RWPE1 (cell line): ENCODE measurements around the gene CERS5.

Experiments
- CTCF ChIA-PET: fragments of 350-600 bp; sonication (Branson Sonifier 250); formaldehyde crosslinking; extraction: SDS; loops from one replicate; lab custom pipeline; 2021; lab: Yijun Ruan, JAX
- POLR2A ChIA-PET: fragments of 400-600 bp; formaldehyde crosslinking; extraction: SDS; loops from one replicate; lab custom pipeline; 2020; ENCODE audit warnings: antibody characterized with exemption; ENCODE audit not compliant: low non-redundant PET; lab: Yijun Ruan, JAX
- DNase-seq: peaks from one replicate; pipeline ENCODE4 v3.0.0; 2012; ENCODE audit warnings: low spot score
- H3K27ac ChIP-seq: fragments of 450-650 bp; 2 replicates; pipeline ENCODE4 v1.5.1; 2017
- TF ChIP-seq, protein P1 (sequence below): fragments of 450-650 bp; conservative IDR thresholded peaks from 2 replicates; pipeline ENCODE4 v1.5.1; 2017; ENCODE audit warnings: low read depth, mild to moderate bottlenecking

Gene CERS5, protein sequence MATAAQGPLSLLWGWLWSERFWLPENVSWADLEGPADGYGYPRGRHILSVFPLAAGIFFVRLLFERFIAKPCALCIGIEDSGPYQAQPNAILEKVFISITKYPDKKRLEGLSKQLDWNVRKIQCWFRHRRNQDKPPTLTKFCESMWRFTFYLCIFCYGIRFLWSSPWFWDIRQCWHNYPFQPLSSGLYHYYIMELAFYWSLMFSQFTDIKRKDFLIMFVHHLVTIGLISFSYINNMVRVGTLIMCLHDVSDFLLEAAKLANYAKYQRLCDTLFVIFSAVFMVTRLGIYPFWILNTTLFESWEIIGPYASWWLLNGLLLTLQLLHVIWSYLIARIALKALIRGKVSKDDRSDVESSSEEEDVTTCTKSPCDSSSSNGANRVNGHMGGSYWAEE

DNA sequence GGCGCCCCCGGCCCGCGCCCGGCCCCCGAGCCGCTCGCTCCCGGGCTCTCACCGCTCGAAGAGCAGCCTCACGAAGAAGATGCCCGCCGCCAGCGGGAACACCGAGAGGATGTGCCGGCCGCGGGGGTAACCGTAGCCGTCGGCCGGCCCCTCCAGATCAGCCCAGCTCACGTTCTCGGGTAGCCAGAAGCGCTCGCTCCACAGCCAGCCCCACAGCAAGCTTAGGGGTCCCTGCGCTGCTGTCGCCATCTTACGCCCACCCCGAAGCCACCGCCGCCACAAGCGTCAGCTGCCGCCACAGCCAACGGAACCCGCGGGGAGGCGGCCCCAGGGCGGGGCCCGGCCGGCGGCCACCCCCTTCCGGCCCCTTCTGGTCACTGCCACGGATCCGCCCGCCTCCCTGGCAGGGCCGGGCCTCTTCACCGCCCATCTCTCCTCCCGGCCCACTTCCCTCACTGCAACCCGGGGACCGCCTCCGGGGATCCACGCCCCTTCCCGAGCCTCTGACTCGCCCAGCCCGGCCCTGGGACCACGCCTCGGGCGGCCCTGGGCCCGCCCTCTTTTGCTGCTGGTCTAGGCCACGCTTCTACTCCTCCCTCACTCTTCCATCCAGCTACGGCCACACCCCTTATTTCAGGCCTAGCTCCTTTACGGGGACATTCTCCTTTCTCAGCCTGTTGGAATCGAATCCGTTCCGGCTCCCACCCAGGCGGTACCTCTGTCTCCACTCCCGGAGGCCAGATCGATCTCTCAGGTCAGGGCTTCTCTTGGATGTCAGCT, at the start of gene CERS5:
TSS of gene CERS5 (minus strand) at position 321 of the 780 bp plus-strand sequence. CDS start at position 249, 72 bp downstream.
- TF ChIP-seq, protein P1, sequence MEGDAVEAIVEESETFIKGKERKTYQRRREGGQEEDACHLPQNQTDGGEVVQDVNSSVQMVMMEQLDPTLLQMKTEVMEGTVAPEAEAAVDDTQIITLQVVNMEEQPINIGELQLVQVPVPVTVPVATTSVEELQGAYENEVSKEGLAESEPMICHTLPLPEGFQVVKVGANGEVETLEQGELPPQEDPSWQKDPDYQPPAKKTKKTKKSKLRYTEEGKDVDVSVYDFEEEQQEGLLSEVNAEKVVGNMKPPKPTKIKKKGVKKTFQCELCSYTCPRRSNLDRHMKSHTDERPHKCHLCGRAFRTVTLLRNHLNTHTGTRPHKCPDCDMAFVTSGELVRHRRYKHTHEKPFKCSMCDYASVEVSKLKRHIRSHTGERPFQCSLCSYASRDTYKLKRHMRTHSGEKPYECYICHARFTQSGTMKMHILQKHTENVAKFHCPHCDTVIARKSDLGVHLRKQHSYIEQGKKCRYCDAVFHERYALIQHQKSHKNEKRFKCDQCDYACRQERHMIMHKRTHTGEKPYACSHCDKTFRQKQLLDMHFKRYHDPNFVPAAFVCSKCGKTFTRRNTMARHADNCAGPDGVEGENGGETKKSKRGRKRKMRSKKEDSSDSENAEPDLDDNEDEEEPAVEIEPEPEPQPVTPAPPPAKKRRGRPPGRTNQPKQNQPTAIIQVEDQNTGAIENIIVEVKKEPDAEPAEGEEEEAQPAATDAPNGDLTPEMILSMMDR: no peak
- peak within 1 kb of the TSS; percentile 82 for H3K27ac ChIP-seq
- ChIA-PET CTCF (interaction anchor here (0.6 to 0.8 kb wide), 3 partner anchors 65 to 362 kb away, joined by 3 to 4 read pairs (median 4); no protein-coding TSS in a partner anchor), POLR2A (interaction anchor here (0.5 to 1.1 kb wide), 4 partner anchors 35 to 83 kb away, joined by 3 to 7 read pairs (median 4); no protein-coding TSS in a partner anchor)
- DNase-seq: peak; percentile 98

DNA sequence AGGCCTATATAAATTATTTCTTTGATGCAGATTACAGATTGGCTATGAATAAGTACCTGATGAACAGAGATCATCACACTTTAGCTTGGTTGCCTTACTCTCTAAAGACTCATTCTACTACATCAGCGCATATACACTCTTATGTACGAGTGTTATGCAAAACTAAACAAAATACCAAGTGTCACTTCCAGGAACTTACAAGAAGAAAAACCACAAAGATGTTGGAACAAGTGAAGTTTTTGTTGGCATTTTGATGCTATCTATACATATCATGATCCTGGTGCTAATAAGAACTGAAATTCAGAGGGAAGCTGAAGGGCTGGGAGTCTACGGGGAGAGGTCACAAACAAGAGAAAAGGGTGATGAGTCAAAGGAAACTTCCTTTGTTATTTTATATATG, 47.9 kb upstream of the CERS5 start:
- TF ChIP-seq, protein P1: no peak
- POLR2A ChIA-PET: no interaction called here
- CTCF ChIA-PET: no interaction called here
- no peak for DNase-seq
- peak overlapping the region; percentile 57 for H3K27ac ChIP-seq

DNA sequence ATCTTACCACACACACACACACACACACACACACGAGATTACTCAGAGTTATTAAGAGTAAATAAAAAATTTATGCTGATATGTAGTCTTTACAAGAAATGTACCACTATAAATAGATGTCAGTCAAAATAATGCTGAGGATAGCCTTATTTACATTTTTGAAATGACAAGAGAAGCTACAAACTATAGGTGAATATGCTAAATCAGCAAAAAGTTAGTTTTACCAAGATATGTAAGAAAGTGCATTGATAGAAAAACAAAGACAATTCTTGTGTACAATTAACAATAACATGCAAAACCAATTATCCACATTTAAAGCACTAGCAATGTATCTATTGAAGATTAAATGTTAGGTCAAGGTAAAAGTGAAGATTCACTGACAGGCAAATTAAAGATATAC, 46.8 kb upstream of the CERS5 start:
- ChIA-PET CTCF (no interaction called here), POLR2A (no interaction called here)
- peak overlapping the region; percentile 66 for H3K27ac ChIP-seq
- TF ChIP-seq, protein P1: no peak
- no peak for DNase-seq

DNA sequence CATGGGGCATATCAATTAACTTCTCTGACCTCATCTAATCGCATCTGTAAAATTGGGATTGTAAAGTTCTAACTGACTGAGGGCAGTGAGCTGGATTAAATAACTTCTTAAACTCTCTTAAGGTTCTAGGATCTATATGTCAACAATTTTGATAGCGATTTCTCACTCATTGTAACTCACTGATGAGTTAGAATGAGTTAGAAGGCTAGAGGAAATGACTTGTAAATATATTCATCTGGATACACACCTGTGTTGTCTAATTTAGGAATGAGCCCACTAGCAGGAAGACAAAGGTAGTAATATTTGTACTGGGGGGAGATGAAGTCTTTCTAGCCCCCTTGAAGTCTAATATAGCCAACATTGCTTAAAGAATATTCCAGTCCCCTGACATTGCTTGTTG, 46.3 kb upstream of the CERS5 start:
- POLR2A ChIA-PET: no interaction called here
- CTCF ChIA-PET: no interaction called here
- TF ChIP-seq, protein P1: no peak
- DNase-seq: no peak
- no peak overlapping the region for H3K27ac ChIP-seq

DNA sequence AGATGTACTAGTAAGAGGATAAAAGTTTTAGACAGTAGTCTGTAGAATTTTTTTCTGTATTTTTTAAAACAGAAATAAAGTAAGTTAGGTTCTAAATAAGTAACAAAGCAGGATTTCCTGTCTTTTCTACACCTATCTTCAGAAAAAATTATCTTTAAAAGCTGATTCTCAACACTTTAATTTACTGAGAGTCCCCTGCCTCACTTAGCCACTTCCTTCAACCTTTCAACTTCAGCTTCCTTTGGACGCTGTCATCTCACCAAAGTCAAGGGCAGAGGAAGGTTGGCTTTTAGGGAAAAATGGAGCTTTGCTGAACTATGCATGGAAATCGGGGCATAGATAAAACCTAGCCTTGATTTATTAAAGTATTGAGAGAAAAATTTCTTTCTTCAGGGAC, 44.9 kb upstream of the CERS5 start:
- CTCF ChIA-PET: interaction anchor here (0.5 kb wide), 1 partner anchor 428 kb away, joined by 3 read pairs; no protein-coding TSS in a partner anchor

More for the DNA sequence above, 44.9 kb upstream of the CERS5 start:
- no peak for DNase-seq
- H3K27ac ChIP-seq: no peak overlapping the region
- TF ChIP-seq, protein P1: no peak
- POLR2A ChIA-PET: no interaction called here
